Eye (tissue), 1 donor: ENCODE results near the gene LRRC56.
"Not testable (repeated sequence)": the region's sequence is repeated elsewhere in the genome, so short reads cannot be mapped to it uniquely, and the experiment has no call there.

ENCODE experiments used
- DNase-seq: peaks from one replicate; pipeline ENCODE4 v3.0.0-alpha.2; 2015

Gene LRRC56

GRCh38 chr11:559712-560304 is 22.5 kb downstream of the LRRC56 start:
- no peak for DNase-seq

GRCh38 chr11:560305-561147 is 23.2 kb downstream of the LRRC56 start, which contains the start of the genes LMNTD2 and RASSF7:
Gene LMNTD2, minus strand, starts transcription at chr11:560738. Its CDS starts 22 bp downstream, at chr11:560716.
Gene RASSF7, plus strand, starts transcription at chr11:560970. Its CDS starts 799 bp downstream, at chr11:561769.
- DNase-seq: peak; percentile 95

DNA sequence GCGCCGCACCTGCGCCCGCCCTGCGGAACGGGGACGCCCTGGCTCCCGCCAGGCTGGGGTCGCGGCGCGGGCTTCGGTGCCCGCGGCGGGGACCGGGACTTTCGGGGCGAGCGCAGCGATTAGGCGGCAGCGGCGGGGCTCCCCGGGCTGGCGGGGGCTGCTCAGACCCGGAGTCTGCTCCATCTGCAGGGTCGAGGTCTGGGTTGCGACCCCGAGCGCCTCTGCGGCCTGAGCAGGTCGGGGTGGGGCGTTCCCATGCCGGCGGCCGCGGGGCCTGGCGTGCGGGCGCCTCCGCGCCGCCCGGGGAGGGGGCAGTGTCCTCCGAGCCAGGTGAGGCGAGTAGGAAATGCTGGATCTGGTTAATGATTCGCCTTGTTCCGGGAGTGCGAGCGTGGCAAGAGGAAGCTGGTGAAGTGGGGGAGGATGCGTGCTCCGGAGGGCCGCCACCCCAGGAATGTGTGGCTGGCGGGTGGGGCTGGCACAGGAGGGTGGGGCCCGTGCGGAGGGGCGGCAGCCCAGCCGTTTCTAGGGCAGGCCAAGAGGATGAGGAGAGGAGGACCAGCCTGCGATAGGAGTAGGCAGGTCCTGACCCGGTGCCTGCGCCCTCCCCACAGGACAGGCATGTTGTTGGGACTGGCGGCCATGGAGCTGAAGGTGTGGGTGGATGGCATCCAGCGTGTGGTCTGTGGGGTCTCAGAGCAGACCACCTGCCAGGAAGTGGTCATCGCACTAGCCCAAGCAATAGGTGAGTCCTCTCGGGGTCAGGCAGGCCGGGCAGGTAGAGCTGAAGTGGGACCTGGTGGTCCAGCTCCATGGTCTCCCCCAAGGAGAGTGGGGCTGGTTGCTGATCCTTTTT is 24.0 kb downstream of the LRRC56 start:
- DNase-seq: peak; percentile 41

DNA sequence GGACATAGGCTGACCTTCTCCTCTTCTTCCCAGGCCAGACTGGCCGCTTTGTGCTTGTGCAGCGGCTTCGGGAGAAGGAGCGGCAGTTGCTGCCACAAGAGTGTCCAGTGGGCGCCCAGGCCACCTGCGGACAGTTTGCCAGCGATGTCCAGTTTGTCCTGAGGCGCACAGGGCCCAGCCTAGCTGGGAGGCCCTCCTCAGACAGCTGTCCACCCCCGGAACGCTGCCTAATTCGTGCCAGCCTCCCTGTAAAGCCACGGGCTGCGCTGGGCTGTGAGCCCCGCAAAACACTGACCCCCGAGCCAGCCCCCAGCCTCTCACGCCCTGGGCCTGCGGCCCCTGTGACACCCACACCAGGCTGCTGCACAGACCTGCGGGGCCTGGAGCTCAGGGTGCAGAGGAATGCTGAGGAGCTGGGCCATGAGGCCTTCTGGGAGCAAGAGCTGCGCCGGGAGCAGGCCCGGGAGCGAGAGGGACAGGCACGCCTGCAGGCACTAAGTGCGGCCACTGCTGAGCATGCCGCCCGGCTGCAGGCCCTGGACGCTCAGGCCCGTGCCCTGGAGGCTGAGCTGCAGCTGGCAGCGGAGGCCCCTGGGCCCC is 24.8 kb downstream of the LRRC56 start:
- no peak for DNase-seq

- no peak for DNase-seq
Observed at GRCh38 chr11:563066-563811, 25.9 kb downstream of the LRRC56 start.

GRCh38 chr11:563812-564578 is 26.7 kb downstream of the LRRC56 start:
- DNase-seq: no peak

GRCh38 chr11:565921-566509 is 28.7 kb downstream of the LRRC56 start:
- DNase-seq: no peak

DNA sequence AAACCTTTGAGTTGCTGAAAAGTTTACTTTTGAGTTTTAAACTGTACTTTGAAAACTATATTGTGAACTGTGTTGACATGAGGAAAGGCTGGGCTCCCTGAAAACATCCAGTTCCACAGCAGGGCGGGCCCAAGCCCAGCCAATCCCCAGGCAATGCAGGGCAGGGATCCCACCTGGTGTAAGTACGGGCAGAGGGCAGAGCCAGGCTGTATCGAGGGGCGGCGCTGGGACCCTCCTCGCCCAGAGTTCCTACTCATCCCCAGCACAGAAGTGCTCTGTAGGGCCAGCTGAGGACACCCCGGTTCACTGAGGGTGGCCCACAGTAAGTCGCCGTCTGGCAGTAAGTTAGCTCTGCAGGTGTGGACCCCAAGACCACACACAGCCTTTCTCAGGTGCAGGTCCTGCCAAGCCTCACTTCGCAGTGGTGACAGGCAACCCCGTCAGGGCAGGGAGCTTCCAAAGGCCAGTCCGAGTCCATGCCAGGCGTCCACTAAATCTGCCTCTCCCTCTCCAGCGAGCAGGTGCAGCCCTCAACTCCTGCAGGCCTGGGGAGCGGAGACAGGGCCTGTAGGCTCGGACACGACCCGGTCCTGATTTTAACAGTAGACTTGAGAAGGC is 29.8 kb downstream of the LRRC56 start:
- DNase-seq: no peak

DNA sequence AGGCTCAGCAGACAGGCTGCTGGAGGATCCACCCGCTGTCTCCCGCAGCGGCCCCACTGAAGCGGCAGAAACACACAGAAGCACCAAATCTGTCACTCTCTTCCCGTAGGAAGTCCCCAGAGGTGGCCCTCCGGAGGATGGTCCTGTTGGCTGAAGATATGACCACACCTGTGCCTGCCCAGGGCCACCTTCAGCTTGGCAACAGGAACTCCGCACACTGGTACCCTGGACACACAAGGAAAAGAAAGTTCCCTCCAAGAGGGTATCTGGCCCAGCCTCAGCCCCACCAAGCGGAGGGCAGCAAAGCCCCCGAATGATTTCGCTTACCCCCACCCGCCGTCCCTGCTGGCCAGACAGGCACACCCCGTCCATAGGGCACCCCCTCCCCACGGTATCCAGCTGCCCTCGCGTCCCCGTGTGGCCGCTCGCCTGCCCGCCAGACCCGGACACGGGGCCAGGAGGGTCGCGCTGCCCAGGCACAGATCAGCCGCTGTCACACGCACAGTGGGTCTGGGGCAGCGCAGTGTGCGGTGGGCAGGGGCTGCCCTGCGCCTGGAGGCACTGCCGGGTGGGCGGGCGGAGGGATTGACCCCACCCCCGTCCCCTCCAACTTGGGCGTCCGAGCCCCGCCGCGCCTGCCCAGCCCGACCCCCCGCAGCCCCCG is 30.4 kb downstream of the LRRC56 start:
- peak; percentile 55 for DNase-seq

DNA sequence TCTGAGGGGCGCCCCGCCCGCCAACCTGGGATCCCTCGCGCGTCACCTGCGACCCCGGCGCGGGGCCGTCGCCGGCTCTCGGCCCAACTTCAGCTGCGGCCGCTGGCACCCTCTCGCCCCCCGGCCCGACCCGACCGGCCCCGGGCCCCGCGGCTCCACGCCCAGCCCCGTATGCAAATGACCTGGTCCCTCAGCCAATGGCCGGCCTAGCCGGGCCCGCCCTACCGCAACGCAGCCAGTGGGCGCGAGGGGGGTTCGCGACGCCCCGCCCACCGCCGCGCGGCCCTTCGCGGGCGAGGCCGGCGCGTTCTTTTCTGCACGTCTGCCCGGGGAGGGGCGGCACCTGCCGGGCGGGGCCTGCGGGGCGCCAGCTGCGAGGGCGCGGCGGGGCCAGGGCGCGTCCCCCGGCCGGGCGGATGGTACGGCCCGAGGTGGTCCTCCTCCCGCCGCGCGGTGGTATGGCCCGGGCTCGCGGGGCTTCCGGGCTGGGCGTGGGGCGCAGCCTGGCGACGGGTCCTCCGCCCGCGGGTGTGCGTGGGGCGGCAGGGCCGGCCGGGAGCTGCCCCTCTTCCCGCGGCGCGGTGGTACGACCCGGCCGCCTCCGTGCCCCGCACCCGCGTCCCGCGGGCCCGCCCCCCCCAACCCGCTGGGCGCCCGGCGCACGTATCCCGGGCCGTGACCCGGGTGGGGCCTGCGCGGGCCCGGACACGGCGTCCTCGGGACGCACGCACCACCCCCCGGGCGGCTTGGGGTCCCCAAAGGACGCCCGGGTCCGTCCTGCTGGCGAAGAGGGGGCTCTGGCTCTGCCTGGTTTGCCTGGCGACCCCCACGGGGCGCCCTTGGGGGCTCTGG is 31.2 kb downstream of the LRRC56 start:
- DNase-seq: peak; percentile 96

DNA sequence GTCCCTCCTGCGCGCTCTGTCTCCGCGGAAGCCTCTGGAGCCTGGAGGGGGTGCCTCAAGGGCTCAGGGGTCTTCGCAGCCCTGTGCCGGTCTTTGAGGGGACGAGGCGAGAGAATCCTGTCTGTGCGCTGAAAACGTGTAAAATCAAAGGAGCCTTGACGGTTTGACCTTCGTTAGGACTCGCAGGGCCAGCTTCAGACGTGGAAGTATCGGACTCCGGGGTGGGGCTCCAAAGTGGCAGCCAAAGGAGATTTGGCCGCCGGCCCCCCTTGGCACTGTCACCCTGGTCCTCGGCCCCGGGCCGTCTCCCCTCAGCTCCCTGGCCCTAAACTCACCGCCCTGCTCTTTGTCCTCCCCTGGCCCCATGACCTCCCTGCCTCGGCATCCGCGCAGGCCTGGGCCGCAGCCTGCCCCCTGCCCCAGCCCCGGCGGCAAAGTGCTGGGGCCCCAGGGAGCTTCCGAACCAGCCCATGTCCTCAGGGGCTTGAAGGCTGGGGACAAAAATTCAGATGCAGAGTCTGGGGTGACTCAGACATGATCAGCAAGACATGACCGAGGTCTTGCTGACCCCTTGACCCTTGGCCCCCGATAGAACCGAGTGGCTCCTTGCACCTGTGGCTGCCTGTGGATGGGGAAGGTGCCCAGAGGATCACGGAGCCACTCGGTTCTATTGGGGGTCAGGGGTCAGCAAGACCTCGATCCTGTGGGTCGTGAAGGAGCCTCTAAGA is 32.0 kb downstream of the LRRC56 start:
- peak; percentile 59 for DNase-seq

- no peak for DNase-seq
Observed at GRCh38 chr11:571802-572185, 34.5 kb downstream of the LRRC56 start.

DNA sequence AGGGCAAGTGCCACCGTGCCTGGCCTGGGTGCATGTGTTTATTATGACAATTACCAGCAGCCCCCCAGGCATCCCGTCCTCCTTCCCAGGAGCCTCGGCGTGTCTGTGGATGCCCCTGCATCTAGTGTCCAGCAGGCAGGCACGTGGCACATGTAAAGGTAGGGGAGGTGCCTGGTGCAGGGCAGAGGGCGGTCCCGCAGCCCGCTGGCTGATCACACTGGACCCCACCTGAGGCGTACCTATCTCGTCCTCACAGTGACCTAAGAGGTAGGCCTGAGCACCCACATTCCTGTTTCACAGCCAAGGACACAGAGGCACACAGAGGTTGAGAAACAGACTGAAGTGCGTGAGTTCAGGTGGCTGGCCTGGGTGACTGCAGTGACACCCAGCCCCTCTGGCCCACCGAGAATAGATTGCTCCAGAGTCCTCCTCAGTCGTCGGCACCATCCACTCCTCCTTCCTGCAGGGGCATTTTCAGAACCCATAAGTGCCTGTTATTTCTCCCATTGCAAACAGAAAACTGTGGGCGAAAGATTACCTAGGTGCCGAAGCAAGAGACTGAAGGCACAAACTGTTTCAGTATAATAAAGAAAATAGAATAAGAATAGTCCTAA is 35.9 kb downstream of the LRRC56 start:
- DNase-seq: no peak

DNA sequence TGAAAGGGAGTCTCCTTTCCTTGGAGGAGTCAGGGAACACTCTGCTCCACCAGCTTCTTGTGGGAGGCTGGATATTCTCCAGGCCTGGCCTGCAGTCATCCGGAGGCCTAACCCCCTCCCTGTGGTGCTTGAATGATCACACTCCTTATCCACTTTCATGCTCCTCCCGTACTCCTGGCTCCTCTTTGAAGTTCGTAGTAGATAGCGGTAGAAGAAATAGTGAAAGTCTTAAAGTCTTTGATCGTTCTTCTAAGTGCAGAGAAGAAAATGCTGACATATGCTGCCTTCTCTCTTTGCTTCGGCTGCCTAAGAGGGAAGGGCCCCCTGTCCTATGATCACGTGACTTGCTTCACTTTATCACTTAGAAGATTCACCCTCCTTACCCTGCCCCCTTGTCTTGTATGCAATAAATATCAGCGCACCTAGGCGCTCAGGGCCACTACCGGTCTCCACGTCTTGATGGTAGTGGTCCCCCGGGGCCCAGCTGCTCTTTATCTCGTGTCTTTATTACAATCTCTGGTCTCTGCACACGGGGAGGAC is 36.8 kb downstream of the LRRC56 start:
- not testable (repeated sequence) for DNase-seq

DNA sequence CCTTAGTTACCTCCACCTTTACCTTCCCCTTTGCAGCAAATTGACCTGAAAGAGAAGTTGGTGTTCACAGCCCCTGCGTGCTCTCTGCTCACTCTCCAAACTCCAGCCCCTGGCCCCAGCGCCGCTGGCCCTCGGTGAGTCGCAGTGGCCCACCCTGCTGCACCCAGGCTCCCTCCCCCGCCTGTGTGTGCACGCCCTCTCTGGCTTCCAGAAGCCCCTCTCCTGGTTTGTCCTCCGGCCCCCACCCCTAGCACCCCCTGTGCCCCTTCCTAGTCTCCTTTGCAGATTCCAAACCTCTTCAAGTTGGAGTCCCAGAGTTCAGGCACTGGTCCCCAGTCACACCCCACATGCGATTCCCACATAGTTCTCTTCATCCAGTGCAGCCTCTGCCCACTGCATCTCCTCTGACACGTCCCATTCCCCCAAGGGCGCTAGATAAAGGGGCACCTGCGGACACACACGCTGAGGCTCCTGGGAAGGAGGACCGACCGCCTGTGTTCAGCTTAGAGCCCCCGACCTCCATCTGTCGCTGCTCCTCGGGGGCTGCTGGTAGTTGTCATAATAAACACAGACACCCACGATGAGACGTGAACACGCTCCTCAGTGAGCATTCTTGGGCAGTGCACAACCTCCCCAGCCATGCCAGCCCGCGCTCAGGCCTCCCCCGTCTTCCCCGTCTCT is 37.4 kb downstream of the LRRC56 start:
- peak; percentile 71 for DNase-seq

DNA sequence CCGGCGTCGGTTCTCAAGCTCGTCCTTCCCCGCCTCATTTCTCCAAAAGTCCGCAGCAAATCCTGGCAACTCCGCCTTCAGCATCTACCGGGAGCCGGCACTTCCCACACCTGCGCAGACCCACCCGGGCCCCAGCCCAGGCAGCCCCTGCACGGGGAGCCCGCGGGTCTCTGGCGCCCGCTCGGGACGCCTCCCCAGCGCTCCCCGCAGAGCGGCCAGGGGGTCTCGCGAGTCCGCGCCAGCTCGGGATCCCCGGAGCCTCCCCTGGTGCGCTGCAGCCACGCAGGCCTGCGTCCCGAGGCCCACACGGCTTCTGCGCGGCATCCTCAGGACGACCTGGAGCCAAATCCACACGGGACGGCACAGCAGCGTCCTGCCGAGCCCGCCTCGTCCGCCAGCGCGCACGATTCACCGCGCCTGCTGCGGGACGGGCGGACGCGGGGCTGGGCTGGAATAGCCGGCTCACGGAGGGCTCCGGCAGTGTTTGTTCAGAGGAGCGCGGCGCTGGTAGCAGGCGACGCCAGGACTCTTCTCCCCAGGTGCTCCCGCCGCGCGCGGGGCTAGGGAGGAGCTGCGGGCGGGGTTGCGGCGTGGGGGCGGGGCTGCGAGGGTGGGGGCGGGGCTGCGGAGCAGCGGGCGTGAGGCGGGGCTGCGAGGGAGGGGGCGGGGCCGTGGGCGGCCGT is 38.1 kb downstream of the LRRC56 start:
- DNase-seq: peak; percentile 87
